K562 (cell line): ENCODE measurements around the gene KIF23. TPM values are rescaled to one million over a fixed set of nuclear protein-coding genes. Genes with fewer than 3 reads are reported as not detected.
A peak's percentile ranks its signal among the peaks of the same experiment; 100 is the strongest.

ENCODE experiments used
- ESRRA ChIP-seq: fragments of 450-650 bp; IDR thresholded peaks from 2 replicates; pipeline ENCODE4 v1.6.1; 2014; ENCODE audit warnings: low read depth, mild to moderate bottlenecking, moderate library complexity, borderline replicate concordance
- FOXK2 ChIP-seq, 2 experiments: fragments of 450-650 bp; IDR thresholded peaks in 1 of 2; conservative IDR thresholded peaks in 1 of 2; 2 replicates each; pipeline ENCODE4 v1.6.1; 2016; ENCODE audit warnings: low read depth in 2 of 2, mild to moderate bottlenecking in 1 of 2
- HDAC2 ChIP-seq: fragments of 450-650 bp; IDR thresholded peaks from 2 replicates; pipeline ENCODE4 v1.6.1; 2016; ENCODE audit warnings: mild to moderate bottlenecking
- MYBL2 ChIP-seq, 2 experiments: fragments of 450-650 bp in 1 of 2; sonication (generic) in 1 of 2; formaldehyde crosslinking in 1 of 2; IDR thresholded peaks; 2 replicates each; pipeline versions ENCODE4 v1.6.1 to v1.8.1; 2017 to 2022; ENCODE audit warnings: borderline replicate concordance in 1 of 2, inconsistent platforms in 1 of 2, low read depth in 1 of 2, mild to moderate bottlenecking in 1 of 2, missing genetic modification reagents in 1 of 2, moderate library complexity in 1 of 2
- NFATC3 ChIP-seq: fragments of 450-650 bp; IDR thresholded peaks from 2 replicates; pipeline ENCODE4 v1.6.1; 2017; ENCODE audit warnings: mild to moderate bottlenecking
- SP2 ChIP-seq: IDR thresholded peaks from 2 replicates; pipeline ENCODE4 v1.6.1; 2011; ENCODE audit warnings: mild to moderate bottlenecking, low read depth, low read length, moderate library complexity; ENCODE audit not compliant: poor library complexity, severe bottlenecking; ENCODE audit errors: extremely low read depth
- TAF7 ChIP-seq: fragments of 450-650 bp; IDR thresholded peaks from 2 replicates; pipeline ENCODE4 v1.6.1; 2016; ENCODE audit warnings: missing genetic modification characterization, missing compliant biosample characterization
- TSC22D4 ChIP-seq: fragments of 450-650 bp; IDR thresholded peaks from 2 replicates; pipeline ENCODE4 v1.6.1; 2016; ENCODE audit warnings: missing genetic modification characterization, missing biosample characterization, control low read depth
- ZNF165 ChIP-seq: fragments of 250-450 bp; sonication (Bioruptor Pico); IDR thresholded peaks from 2 replicates; pipeline ENCODE4 v1.4.0; 2020; ENCODE audit warnings: borderline replicate concordance
- ZNF263 ChIP-seq: sonication (generic); formaldehyde crosslinking; IDR thresholded peaks from 2 replicates; pipeline ENCODE4 v1.8.0; 2022; ENCODE audit warnings: mild to moderate bottlenecking, missing genetic modification reagents, borderline replicate concordance
- ZNF695 ChIP-seq: fragments of 450-650 bp; formaldehyde crosslinking; IDR thresholded peaks from 2 replicates; pipeline ENCODE4 v1.4.0; 2020; ENCODE audit warnings: mild to moderate bottlenecking, moderate library complexity
- polyA plus RNA-seq, 8 experiments: library from polyadenylated mRNA; depleted of rRNA in 4 of 8; stranded (reverse) in 5 of 8; unstranded in 3 of 8; fragments of >200 nt; fragmentation: Nextera tagmentation in 2 of 8; fragmentation: Illumina TruSeq in 1 of 8; extraction: Ambion mirVana in 2 of 8; extraction: Trizol in 1 of 8; gene quantifications; 2 replicates each; pipeline versions ENCODE4 v1.2.1 to v1.2.3, GENCODE V29; 2011 to 2014; ENCODE audit warnings: inconsistent platforms in 1 of 8, missing spikeins in 1 of 8
- total RNA-seq, 7 experiments: library from RNA; depleted of rRNA in 6 of 7; stranded (reverse); fragments of >200 nt in 6 of 7; fragmentation: Illumina TruSeq in 2 of 7; extraction: Trizol in 2 of 7; gene quantifications; 2 replicates each; pipeline versions ENCODE4 v1.2.1 to v1.2.3, GENCODE V29; 2011 to 2021; ENCODE audit warnings: low replicate concordance in 1 of 7
- TF ChIP-seq, protein P1 (sequence below), 3 experiments: fragments of 200-800 bp in 1 of 3; fragments of 250-450 bp in 1 of 3; fragments of 450-650 bp in 1 of 3; sonication (Bioruptor Pico) in 1 of 3; sonication (Bioruptor generic) in 1 of 3; formaldehyde crosslinking in 1 of 3; IDR thresholded peaks; 2 replicates each; pipeline versions ENCODE4 v1.6.1 to v1.8.0; 2016 to 2022; ENCODE audit warnings: mild to moderate bottlenecking in 2 of 3, missing genetic modification characterization in 2 of 3, missing compliant biosample characterization in 1 of 3, moderate library complexity in 1 of 3
- TF ChIP-seq, protein P2 (sequence below): fragments of 450-650 bp; IDR thresholded peaks from 2 replicates; pipeline ENCODE4 v1.6.1; 2016; ENCODE audit warnings: low read depth, mild to moderate bottlenecking, moderate library complexity
- TF ChIP-seq, protein P3 (sequence below): sonication (generic); formaldehyde crosslinking; IDR thresholded peaks from 2 replicates; pipeline ENCODE4 v1.8.1; 2023; ENCODE audit warnings: mild to moderate bottlenecking, missing genetic modification reagents, moderate library complexity
- TF ChIP-seq, protein P4 (sequence below): sonication (generic); formaldehyde crosslinking; IDR thresholded peaks from 2 replicates; pipeline ENCODE4 v1.8.0; 2022; ENCODE audit warnings: mild to moderate bottlenecking, missing genetic modification reagents

Gene KIF23
- total and polyA plus RNA-seq, 9 of the 15 experiments (the other 6 are each of a cell fraction or from before 2014, with no cell fraction given): 29.4 to 58.2 (median 41.9) TPM

DNA sequence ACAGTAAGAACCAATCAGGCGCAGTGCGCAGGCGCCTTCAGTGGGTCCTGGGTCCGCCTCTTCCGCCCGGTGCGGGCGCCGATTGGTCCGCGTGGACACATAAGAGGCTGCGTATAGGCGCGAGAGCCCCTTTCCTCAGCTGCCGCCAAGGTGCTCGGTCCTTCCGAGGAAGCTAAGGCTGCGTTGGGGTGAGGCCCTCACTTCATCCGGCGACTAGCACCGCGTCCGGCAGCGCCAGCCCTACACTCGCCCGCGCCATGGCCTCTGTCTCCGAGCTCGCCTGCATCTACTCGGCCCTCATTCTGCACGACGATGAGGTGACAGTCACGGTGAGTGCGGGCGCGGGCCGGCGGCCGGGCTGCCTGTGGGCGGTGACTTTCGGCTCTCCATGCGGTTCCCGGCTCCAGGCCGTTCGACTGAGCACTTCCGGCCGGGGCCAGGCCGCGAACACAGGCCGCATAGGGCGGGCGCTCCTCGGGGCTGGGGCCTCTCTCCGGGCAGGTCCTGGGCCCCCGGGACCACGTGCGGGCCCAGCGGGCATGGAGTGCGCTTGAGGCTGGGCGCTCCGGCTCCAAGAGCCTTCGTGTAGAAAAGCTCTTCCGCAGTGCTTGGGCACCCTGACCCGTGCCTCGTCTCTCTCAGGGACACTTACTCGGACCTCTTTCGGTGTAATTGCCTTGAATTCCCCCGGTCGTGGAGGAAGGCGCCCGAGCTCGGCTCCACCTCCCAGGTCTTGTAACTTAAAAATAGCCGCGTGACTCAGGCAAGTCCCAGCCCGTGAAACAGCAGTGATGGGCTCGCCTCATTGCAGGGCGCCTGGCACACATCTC, 38.8 kb downstream of the KIF23 start, which contains the start of gene RPLP1 (continued):
- TF ChIP-seq ZNF695 (CRISPR knock-in tag): 0 out of 2 replicates have a peak, but pooled peaks have one; percentile 84
- TF ChIP-seq NFATC3: no peak
- TF ChIP-seq ZNF165 (CRISPR knock-in tag): no peak
- TF ChIP-seq, protein P1, sequence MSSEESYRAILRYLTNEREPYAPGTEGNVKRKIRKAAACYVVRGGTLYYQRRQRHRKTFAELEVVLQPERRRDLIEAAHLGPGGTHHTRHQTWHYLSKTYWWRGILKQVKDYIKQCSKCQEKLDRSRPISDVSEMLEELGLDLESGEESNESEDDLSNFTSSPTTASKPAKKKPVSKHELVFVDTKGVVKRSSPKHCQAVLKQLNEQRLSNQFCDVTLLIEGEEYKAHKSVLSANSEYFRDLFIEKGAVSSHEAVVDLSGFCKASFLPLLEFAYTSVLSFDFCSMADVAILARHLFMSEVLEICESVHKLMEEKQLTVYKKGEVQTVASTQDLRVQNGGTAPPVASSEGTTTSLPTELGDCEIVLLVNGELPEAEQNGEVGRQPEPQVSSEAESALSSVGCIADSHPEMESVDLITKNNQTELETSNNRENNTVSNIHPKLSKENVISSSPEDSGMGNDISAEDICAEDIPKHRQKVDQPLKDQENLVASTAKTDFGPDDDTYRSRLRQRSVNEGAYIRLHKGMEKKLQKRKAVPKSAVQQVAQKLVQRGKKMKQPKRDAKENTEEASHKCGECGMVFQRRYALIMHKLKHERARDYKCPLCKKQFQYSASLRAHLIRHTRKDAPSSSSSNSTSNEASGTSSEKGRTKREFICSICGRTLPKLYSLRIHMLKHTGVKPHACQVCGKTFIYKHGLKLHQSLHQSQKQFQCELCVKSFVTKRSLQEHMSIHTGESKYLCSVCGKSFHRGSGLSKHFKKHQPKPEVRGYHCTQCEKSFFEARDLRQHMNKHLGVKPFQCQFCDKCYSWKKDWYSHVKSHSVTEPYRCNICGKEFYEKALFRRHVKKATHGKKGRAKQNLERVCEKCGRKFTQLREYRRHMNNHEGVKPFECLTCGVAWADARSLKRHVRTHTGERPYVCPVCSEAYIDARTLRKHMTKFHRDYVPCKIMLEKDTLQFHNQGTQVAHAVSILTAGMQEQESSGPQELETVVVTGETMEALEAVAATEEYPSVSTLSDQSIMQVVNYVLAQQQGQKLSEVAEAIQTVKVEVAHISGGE (CRISPR knock-in tag; IDR thresholded peaks at IDR 0.05): peak; percentile 27 to 48 (median 42); a peak in 4 of 6 replicates
- TF ChIP-seq, protein P2, sequence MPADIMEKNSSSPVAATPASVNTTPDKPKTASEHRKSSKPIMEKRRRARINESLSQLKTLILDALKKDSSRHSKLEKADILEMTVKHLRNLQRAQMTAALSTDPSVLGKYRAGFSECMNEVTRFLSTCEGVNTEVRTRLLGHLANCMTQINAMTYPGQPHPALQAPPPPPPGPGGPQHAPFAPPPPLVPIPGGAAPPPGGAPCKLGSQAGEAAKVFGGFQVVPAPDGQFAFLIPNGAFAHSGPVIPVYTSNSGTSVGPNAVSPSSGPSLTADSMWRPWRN: no peak
- TF ChIP-seq, protein P3, sequence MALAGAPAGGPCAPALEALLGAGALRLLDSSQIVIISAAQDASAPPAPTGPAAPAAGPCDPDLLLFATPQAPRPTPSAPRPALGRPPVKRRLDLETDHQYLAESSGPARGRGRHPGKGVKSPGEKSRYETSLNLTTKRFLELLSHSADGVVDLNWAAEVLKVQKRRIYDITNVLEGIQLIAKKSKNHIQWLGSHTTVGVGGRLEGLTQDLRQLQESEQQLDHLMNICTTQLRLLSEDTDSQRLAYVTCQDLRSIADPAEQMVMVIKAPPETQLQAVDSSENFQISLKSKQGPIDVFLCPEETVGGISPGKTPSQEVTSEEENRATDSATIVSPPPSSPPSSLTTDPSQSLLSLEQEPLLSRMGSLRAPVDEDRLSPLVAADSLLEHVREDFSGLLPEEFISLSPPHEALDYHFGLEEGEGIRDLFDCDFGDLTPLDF (CRISPR knock-in tag): peak; percentile 86
- TF ChIP-seq ZNF263 (CRISPR knock-in tag): no peak
- peak; percentile 41 for TF ChIP-seq SP2
- no peak for TF ChIP-seq TSC22D4 (tag)
- no peak for TF ChIP-seq FOXK2 (conservative IDR thresholded peaks at IDR 0.05 in 1 of 2, IDR thresholded peaks at IDR 0.05 in 1 of 2; ENCODE audit: low read depth in 2 of 2)
- TF ChIP-seq, protein P4, sequence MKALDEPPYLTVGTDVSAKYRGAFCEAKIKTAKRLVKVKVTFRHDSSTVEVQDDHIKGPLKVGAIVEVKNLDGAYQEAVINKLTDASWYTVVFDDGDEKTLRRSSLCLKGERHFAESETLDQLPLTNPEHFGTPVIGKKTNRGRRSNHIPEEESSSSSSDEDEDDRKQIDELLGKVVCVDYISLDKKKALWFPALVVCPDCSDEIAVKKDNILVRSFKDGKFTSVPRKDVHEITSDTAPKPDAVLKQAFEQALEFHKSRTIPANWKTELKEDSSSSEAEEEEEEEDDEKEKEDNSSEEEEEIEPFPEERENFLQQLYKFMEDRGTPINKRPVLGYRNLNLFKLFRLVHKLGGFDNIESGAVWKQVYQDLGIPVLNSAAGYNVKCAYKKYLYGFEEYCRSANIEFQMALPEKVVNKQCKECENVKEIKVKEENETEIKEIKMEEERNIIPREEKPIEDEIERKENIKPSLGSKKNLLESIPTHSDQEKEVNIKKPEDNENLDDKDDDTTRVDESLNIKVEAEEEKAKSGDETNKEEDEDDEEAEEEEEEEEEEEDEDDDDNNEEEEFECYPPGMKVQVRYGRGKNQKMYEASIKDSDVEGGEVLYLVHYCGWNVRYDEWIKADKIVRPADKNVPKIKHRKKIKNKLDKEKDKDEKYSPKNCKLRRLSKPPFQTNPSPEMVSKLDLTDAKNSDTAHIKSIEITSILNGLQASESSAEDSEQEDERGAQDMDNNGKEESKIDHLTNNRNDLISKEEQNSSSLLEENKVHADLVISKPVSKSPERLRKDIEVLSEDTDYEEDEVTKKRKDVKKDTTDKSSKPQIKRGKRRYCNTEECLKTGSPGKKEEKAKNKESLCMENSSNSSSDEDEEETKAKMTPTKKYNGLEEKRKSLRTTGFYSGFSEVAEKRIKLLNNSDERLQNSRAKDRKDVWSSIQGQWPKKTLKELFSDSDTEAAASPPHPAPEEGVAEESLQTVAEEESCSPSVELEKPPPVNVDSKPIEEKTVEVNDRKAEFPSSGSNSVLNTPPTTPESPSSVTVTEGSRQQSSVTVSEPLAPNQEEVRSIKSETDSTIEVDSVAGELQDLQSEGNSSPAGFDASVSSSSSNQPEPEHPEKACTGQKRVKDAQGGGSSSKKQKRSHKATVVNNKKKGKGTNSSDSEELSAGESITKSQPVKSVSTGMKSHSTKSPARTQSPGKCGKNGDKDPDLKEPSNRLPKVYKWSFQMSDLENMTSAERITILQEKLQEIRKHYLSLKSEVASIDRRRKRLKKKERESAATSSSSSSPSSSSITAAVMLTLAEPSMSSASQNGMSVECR: peak; percentile 78
- TF ChIP-seq TAF7 (tag): peak; percentile 98
- 0 out of 2 replicates have a peak, but pooled peaks have one; percentile 38 for TF ChIP-seq HDAC2
- TF ChIP-seq MYBL2 (IDR thresholded peaks at IDR 0.05; ENCODE audit: low read depth): no peak
- no peak for TF ChIP-seq MYBL2 (CRISPR knock-in tag; IDR thresholded peaks at IDR 0.05; ENCODE audit: borderline replicate concordance)
- TF ChIP-seq ESRRA: 0 out of 2 replicates have a peak, but pooled peaks have one; percentile 24
